ENCODE data around the gene CAMTA1. TPM values are rescaled to one million over a fixed set of nuclear protein-coding genes. Genes with fewer than 3 reads are reported as not detected.

CAMTA1 gene
- total RNA-seq, 1 donor from 2014 or later, result 99.0 TPM

- no peak for TF ChIP-seq CTCF (IDR thresholded peaks at IDR 0.05; ENCODE audit: unreplicated experiment)
- Mint-ChIP-seq H3K27ac (no peak overlapping the region), H3K4me3 (ENCODE audit: low read depth) (no peak overlapping the region), H3K9me3 (ENCODE audit: low read depth) (peaks cover 12% of the 10 kb centered on the region), H3K4me1 (ENCODE audit: low read depth) (no peaks in the 10 kb centered on the region), H3K27me3 (no peaks in the 10 kb centered on the region), H3K36me3 (ENCODE audit: insufficient read depth) (no peaks in the 10 kb centered on the region)
- DNase-seq (ENCODE audit: low spot score, unreplicated experiment), result no peak
Observed at GRCh38 chr1:7404046-7404742, 618.9 kb downstream of the CAMTA1 start.

GRCh38 chr1:7405844-7406500 is 620.7 kb downstream of the CAMTA1 start:
- Mint-ChIP-seq H3K36me3 (ENCODE audit: insufficient read depth) (no peaks in the 10 kb centered on the region), H3K4me3 (ENCODE audit: low read depth) (no peak overlapping the region), H3K27ac (no peak overlapping the region), H3K4me1 (ENCODE audit: low read depth) (no peaks in the 10 kb centered on the region), H3K9me3 (ENCODE audit: low read depth) (no peaks in the 10 kb centered on the region), H3K27me3 (no peaks in the 10 kb centered on the region)
- DNase-seq (ENCODE audit: low spot score, unreplicated experiment), result no peak
- no peak for TF ChIP-seq CTCF (IDR thresholded peaks at IDR 0.05; ENCODE audit: unreplicated experiment)

DNA sequence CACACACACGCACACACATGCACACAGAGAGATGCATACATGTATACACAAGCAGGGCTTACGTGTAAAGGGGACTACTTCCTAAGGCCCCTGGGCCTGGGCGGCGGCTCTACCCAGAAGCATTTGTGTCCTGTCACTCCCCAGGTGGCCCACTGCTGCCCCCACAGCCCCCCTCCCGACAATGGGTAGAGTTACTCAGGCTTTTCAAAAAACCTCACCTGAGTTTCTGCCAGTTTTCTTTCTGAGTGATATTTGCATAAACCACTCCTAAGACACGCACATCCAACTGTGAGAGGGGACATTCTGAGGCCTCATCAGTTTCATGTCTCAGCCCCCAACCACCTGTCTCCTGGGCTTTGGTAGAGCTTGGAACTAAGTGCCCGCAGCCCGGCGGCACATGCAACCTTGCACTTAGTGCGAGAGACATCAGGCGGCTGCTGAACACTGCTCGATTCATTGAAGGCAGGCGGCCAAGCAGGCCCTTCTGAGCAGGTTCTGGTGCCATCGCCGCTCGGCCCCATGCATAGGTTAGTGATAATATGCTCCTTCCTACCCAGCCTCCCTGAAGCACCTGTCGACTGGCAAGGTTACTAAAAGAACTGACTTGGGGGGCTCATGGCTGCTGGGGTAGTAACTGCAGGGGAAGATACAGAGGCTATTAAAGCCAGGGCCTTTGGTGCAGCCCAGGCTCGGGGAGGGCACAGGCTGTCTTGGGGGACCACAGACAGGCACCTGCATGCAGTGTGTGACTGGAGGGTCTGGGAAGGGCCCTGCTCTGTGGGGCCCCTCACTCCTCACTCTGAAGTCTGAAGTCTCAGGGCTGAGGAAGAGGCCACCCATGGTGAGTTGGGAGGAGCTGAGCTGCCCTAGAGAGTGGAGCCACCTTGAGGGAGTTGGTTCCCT is 621.6 kb downstream of the CAMTA1 start:
- no peaks in the 10 kb centered on the region for H3K27me3 Mint-ChIP-seq
- no peaks in the 10 kb centered on the region for H3K9me3 Mint-ChIP-seq (ENCODE audit: low read depth)
- no peaks in the 10 kb centered on the region for H3K4me1 Mint-ChIP-seq (ENCODE audit: low read depth)
- no peak overlapping the region for H3K27ac Mint-ChIP-seq
- no peak for DNase-seq (ENCODE audit: low spot score, unreplicated experiment)
- H3K36me3 Mint-ChIP-seq (ENCODE audit: insufficient read depth), result no peaks in the 10 kb centered on the region
- H3K4me3 Mint-ChIP-seq (ENCODE audit: low read depth), result no peak overlapping the region
- no peak for TF ChIP-seq CTCF (IDR thresholded peaks at IDR 0.05; ENCODE audit: unreplicated experiment)

DNA sequence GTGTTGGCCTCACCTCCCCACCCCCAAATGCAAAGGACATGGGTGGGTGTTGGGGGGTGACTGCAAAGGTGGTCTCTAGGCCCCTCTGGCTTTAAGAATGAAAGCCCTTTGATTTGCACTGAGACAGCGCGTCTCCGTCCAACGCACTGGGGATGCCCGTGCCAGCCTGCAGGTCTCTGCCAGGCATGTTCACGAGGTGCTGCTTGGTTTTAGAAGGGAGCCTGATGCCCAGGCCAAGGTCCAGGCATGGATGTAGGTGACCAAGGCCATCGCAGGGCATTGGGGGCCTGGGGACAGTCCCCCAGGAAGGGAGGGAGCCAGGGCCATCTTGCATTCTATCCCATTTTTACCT is 622.3 kb downstream of the CAMTA1 start:
- Mint-ChIP-seq H3K27me3 (no peaks in the 10 kb centered on the region), H3K4me3 (ENCODE audit: low read depth) (no peak overlapping the region), H3K9me3 (ENCODE audit: low read depth) (no peaks in the 10 kb centered on the region), H3K36me3 (ENCODE audit: insufficient read depth) (no peaks in the 10 kb centered on the region), H3K27ac (no peak overlapping the region), H3K4me1 (ENCODE audit: low read depth) (no peaks in the 10 kb centered on the region)
- TF ChIP-seq CTCF (IDR thresholded peaks at IDR 0.05; ENCODE audit: unreplicated experiment), result no peak
- DNase-seq (ENCODE audit: low spot score, unreplicated experiment), result no peak

All from progenitor cell of endocrine pancreas (in vitro differentiated cells).